Measurements from ENCODE around the gene PEX5L. TPM values are rescaled to one million over a fixed set of nuclear protein-coding genes. Genes with fewer than 3 reads are reported as not detected.

The PEX5L gene
- total RNA-seq, 3 donors from 2014 or later = 0.12 to 0.78 (median 0.25) TPM

DNA sequence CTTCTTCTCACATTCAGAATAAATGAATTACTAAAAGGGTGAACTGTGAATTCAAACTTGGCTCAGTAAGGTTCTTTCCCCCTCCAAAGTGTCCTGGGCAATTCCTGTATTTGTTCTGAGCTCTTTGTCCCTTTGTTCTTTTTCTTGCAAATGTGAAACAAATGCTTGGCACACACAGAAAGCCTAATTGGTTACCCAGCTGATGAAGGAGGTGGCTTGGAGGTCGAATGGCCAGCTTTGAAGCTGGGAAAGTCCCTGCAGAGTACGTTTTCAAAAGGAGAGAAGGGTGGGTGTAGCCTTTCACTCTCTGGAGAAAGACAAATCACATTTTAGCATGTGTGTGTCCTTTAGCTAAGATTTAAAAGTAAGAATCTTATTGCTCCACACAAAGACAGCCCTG is 154.4 kb downstream of the PEX5L start:
- Histone ChIP-seq H3K9me3 (no peaks in the 10 kb centered on the region), H3K36me3 (ENCODE audit: low read depth) (no peaks in the 10 kb centered on the region), H3K4me1 (ENCODE audit: low read depth) (no peaks in the 10 kb centered on the region), H3K4me3 (no peak overlapping the region)
- no peak for DNase-seq
- intact Hi-C loops (cut with DNase I, micrococcal nuclease) = no loop called here
- TF ChIP-seq, protein P1, sequence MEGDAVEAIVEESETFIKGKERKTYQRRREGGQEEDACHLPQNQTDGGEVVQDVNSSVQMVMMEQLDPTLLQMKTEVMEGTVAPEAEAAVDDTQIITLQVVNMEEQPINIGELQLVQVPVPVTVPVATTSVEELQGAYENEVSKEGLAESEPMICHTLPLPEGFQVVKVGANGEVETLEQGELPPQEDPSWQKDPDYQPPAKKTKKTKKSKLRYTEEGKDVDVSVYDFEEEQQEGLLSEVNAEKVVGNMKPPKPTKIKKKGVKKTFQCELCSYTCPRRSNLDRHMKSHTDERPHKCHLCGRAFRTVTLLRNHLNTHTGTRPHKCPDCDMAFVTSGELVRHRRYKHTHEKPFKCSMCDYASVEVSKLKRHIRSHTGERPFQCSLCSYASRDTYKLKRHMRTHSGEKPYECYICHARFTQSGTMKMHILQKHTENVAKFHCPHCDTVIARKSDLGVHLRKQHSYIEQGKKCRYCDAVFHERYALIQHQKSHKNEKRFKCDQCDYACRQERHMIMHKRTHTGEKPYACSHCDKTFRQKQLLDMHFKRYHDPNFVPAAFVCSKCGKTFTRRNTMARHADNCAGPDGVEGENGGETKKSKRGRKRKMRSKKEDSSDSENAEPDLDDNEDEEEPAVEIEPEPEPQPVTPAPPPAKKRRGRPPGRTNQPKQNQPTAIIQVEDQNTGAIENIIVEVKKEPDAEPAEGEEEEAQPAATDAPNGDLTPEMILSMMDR (IDR thresholded peaks at IDR 0.05) = no peak
- no peak for ATAC-seq

GRCh38 chr3:179881791-179882190 is 154.9 kb downstream of the PEX5L start:
- no peak for ATAC-seq
- Histone ChIP-seq H3K4me3 (no peak overlapping the region), H3K36me3 (ENCODE audit: low read depth) (no peaks in the 10 kb centered on the region), H3K4me1 (ENCODE audit: low read depth) (no peaks in the 10 kb centered on the region), H3K9me3 (no peaks in the 10 kb centered on the region)
- TF ChIP-seq, protein P1 (IDR thresholded peaks at IDR 0.05) = no peak
- DNase-seq = no peak
- intact Hi-C loops (cut with DNase I, micrococcal nuclease) = no loop called here

DNA sequence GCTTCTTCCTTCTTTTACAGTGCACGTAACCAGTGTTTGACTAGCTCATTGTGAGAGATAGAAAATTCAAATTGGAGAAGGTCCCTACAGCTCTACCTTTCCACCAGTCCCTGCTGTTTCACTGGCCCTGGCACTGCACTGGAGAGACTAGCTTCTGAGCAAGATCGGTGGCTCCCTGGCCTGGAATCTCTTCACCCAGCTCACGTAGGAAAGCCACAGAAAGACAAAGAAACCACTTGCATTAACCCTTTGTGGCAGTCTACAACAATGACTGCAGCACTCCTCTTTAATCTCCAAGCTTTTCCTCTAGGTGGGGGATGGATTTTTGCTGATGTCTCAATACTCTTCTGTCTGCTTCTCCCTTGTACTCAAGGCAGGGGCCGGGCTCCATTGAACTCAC is 155.9 kb downstream of the PEX5L start:
- Histone ChIP-seq H3K4me3 (no peak overlapping the region), H3K36me3 (ENCODE audit: low read depth) (no peaks in the 10 kb centered on the region), H3K4me1 (ENCODE audit: low read depth) (no peaks in the 10 kb centered on the region), H3K9me3 (no peaks in the 10 kb centered on the region)
- TF ChIP-seq, protein P1 (IDR thresholded peaks at IDR 0.05) = no peak
- ATAC-seq (no peak), DNase-seq (no peak)
- intact Hi-C loops (cut with DNase I, micrococcal nuclease) = no loop called here

DNA sequence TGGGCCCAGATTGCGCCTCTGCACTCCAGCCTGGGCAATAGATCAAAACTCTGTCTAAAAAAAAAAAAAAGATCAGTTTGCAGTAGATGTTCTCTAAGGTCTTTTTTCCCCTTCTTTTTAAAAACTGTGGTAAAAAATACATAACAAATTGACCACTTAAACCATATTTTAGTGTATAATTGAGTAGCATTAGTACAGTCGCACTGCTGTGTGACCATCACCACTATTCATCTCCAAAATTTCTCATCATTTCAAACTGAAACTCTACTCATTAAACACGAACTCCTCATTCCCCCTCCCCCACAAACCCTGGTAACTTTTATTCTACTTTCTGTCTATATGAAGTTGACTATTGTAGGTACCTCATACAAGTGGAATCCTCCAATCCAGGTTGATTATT is 160.3 kb downstream of the PEX5L start:
- intact Hi-C loops (cut with DNase I, micrococcal nuclease) = no loop called here
- H3K9me3 ChIP-seq = no peaks in the 10 kb centered on the region
- no peaks in the 10 kb centered on the region for H3K36me3 ChIP-seq (ENCODE audit: low read depth)
- ATAC-seq (no peak), DNase-seq (no peak)
- TF ChIP-seq, protein P1 (IDR thresholded peaks at IDR 0.05) = no peak
- no peak overlapping the region for H3K4me3 ChIP-seq
- H3K4me1 ChIP-seq (ENCODE audit: low read depth) = no peaks in the 10 kb centered on the region

GRCh38 chr3:179872842-179873241 is 163.9 kb downstream of the PEX5L start:
- ATAC-seq = no peak
- Histone ChIP-seq H3K36me3 (ENCODE audit: low read depth) (no peaks in the 10 kb centered on the region), H3K4me3 (no peak overlapping the region), H3K4me1 (ENCODE audit: low read depth) (no peaks in the 10 kb centered on the region), H3K9me3 (no peaks in the 10 kb centered on the region)
- TF ChIP-seq, protein P1 (IDR thresholded peaks at IDR 0.05) = no peak
- intact Hi-C loops (cut with DNase I, micrococcal nuclease) = no loop called here
- no peak for DNase-seq

DNA sequence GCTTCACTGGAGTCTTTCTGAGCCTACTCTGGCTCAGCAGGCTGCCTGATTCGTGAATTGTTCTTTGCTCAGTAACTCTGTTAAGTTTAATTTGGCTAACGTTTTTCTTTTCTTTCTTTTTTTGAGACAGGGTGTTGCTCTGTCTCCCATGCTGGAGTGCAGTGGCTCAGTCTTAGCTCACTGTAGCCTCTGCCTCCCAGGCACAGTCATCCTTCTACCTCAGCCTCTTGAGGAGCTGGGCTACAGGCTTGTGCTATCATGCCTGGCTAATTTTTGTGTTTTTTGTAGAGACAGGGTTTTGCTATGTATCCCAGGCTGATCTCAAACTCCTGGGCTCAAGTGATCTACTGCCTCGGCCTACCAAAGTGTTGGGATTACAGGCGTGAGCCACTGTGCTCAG is 165.0 kb downstream of the PEX5L start:
- intact Hi-C loops (cut with DNase I, micrococcal nuclease) = no loop called here
- no peak for DNase-seq
- no peaks in the 10 kb centered on the region for H3K36me3 ChIP-seq (ENCODE audit: low read depth)
- no peaks in the 10 kb centered on the region for H3K9me3 ChIP-seq
- TF ChIP-seq, protein P1 (IDR thresholded peaks at IDR 0.05) = no peak
- H3K4me1 ChIP-seq (ENCODE audit: low read depth) = no peaks in the 10 kb centered on the region
- ATAC-seq = no peak
- H3K4me3 ChIP-seq = no peak overlapping the region

All from mucosa of descending colon (tissue), 3 donors.